Stimulated activated CD8-positive, alpha-beta memory T cell treated with anti-CD3 and anti-CD28 coated beads, Interleukin-4, amount 100 ng/mL, for 24 hours (primary cell): ENCODE measurements around the gene GPAT2.
"Not testable (repeated sequence)": the region's sequence is repeated elsewhere in the genome, so short reads cannot be mapped to it uniquely, and the experiment has no call there.

Experiments used
- DNase-seq: peaks from one replicate; pipeline ENCODE4 v3.0.0-alpha.2; 2020; ENCODE audit warnings: low read depth

Gene GPAT2

GRCh38 chr2:96064760-96065159, 30.0 kb upstream of the GPAT2 start:
- DNase-seq: not testable (repeated sequence)

- DNase-seq: not testable (repeated sequence)
Measured at GRCh38 chr2:96064047-96064675, 29.4 kb upstream of the GPAT2 start.

- DNase-seq: peak; percentile 11
Measured at GRCh38 chr2:96063116-96063899, 28.6 kb upstream of the GPAT2 start.

GRCh38 chr2:96062483-96062882, 27.8 kb upstream of the GPAT2 start:
- not testable (repeated sequence) for DNase-seq

GRCh38 chr2:96061901-96062300, 27.2 kb upstream of the GPAT2 start:
- not testable (repeated sequence) for DNase-seq

- not testable (repeated sequence) for DNase-seq
Measured at GRCh38 chr2:96061197-96061817, 26.6 kb upstream of the GPAT2 start.

- not testable (repeated sequence) for DNase-seq
Measured at GRCh38 chr2:96060325-96060724, 25.6 kb upstream of the GPAT2 start.

- not testable (repeated sequence) for DNase-seq
Measured at GRCh38 chr2:96059443-96059842, 24.7 kb upstream of the GPAT2 start.

GRCh38 chr2:96055830-96056229, 21.1 kb upstream of the GPAT2 start:
- not testable (repeated sequence) for DNase-seq

- DNase-seq: not testable (repeated sequence)
Measured at GRCh38 chr2:96054537-96054936, 19.8 kb upstream of the GPAT2 start.

- DNase-seq: not testable (repeated sequence)
Measured at GRCh38 chr2:96053385-96053784, 18.7 kb upstream of the GPAT2 start.

GRCh38 chr2:96052632-96053031, 17.9 kb upstream of the GPAT2 start:
- DNase-seq: not testable (repeated sequence)

GRCh38 chr2:96049917-96050262, 15.2 kb upstream of the GPAT2 start:
- DNase-seq: not testable (repeated sequence)

- not testable (repeated sequence) for DNase-seq
Measured at GRCh38 chr2:96049049-96049916, 14.6 kb upstream of the GPAT2 start.

GRCh38 chr2:96035554-96035953, 838 bp upstream of the GPAT2 start:
- DNase-seq: not testable (repeated sequence)

- not testable (repeated sequence) for DNase-seq
Measured at GRCh38 chr2:96033997-96034396, 719 bp downstream of the GPAT2 start.

- DNase-seq: not testable (repeated sequence)
Measured at GRCh38 chr2:96027725-96028325, 6.9 kb downstream of the GPAT2 start.

- not testable (repeated sequence) for DNase-seq
Measured at GRCh38 chr2:96025755-96026154, 9.0 kb downstream of the GPAT2 start.

GRCh38 chr2:96025194-96025492, 9.6 kb downstream of the GPAT2 start:
- DNase-seq: no peak

- no peak for DNase-seq
Measured at GRCh38 chr2:96024336-96025193, 10.2 kb downstream of the GPAT2 start.

- DNase-seq: not testable (repeated sequence)
Measured at GRCh38 chr2:96023701-96024100, 11.0 kb downstream of the GPAT2 start.
